ENCODE data around the gene MMP28.

- TF ChIP-seq CTCF (conservative IDR thresholded peaks at IDR 0.05; ENCODE audit: low read length) (no peak), EZH2phosphoT487 (IDR thresholded peaks at IDR 0.05; ENCODE audit: borderline replicate concordance, low read depth, low read length) (no peak)
Measured at GRCh38 chr17:35742496-35742895, 52.9 kb downstream of the MMP28 start.
